Liver (tissue), 9 donors: Measurements from ENCODE around the gene CFAP61. TPM values are rescaled to one million over a fixed set of nuclear protein-coding genes. Genes with fewer than 3 reads are reported as not detected.

Experiments
- DNase-seq: peaks from one replicate; pipeline ENCODE4 v3.0.0-alpha.2; 2017; ENCODE audit warnings: low spot score
- H3K27ac ChIP-seq, 2 donors: one replicate each; pipeline ENCODE4 v1.7.0; 2013; ENCODE audit warnings: inconsistent platforms in 2 of 2, low read length in 2 of 2, control low read depth in 1 of 2, low read depth in 1 of 2, mild to moderate bottlenecking in 1 of 2
- H3K27me3 ChIP-seq, 4 donors: one replicate each; pipeline versions ENCODE4 v1.6.1 to v1.7.0; 2013; ENCODE audit warnings: low read length in 3 of 4, inconsistent platforms in 1 of 4, mild to moderate bottlenecking in 1 of 4, moderate library complexity in 1 of 4; ENCODE audit not compliant: control insufficient read depth in 4 of 4, insufficient read depth in 4 of 4
- H3K36me3 ChIP-seq, 4 donors: one replicate each; pipeline versions ENCODE4 v1.6.1 to v1.7.0; 2013; ENCODE audit warnings: low read length in 3 of 4, mild to moderate bottlenecking in 3 of 4, low read depth in 1 of 4, moderate library complexity in 1 of 4; ENCODE audit not compliant: control insufficient read depth in 4 of 4, insufficient read depth in 3 of 4
- H3K4me1 ChIP-seq, 4 donors: one replicate each; pipeline versions ENCODE4 v1.6.1 to v1.7.0; 2013; ENCODE audit warnings: low read length in 3 of 4, mild to moderate bottlenecking in 3 of 4, moderate library complexity in 1 of 4; ENCODE audit not compliant: control insufficient read depth in 4 of 4, insufficient read depth in 4 of 4
- H3K4me3 ChIP-seq, 3 donors: one replicate each; pipeline versions ENCODE4 v1.6.1 to v1.7.0; 2013; ENCODE audit warnings: low read length in 3 of 3, control low read depth in 1 of 3, low read depth in 1 of 3, mild to moderate bottlenecking in 1 of 3
- H3K9ac ChIP-seq, 2 donors: one replicate each; pipeline ENCODE4 v1.7.0; 2013; ENCODE audit warnings: low read length in 2 of 2, mild to moderate bottlenecking in 2 of 2, moderate library complexity in 2 of 2, control low read depth in 1 of 2, low read depth in 1 of 2
- H3K9me3 ChIP-seq, 4 donors: one replicate each; pipeline versions ENCODE4 v1.6.1 to v1.7.0; 2013; ENCODE audit warnings: low read length in 3 of 4; ENCODE audit not compliant: control insufficient read depth in 4 of 4
- ATF3 ChIP-seq: IDR thresholded peaks from 2 replicates; pipeline ENCODE4 v1.6.1; 2016; ENCODE audit warnings: antibody characterized with exemption
- CTCF ChIP-seq: fragments of 150-350 bp; IDR thresholded peaks from 2 replicates; pipeline ENCODE4 v1.5.1; 2017; ENCODE audit warnings: improper control_type of control experiment, low read depth, low read length; ENCODE audit not compliant: missing input control
- EGR1 ChIP-seq, 2 donors: IDR thresholded peaks; 2 replicates each; pipeline ENCODE4 v1.6.1; 2016 to 2018; ENCODE audit warnings: antibody characterized with exemption in 2 of 2, low read depth in 2 of 2
- FOXA1 ChIP-seq: IDR thresholded peaks from 2 replicates; pipeline ENCODE4 v1.6.1; 2016; ENCODE audit warnings: antibody characterized with exemption
- FOXA2 ChIP-seq: IDR thresholded peaks from 2 replicates; pipeline ENCODE4 v1.6.1; 2016; ENCODE audit warnings: antibody characterized with exemption
- GABPA ChIP-seq, 2 donors: IDR thresholded peaks in 1 of 2; conservative IDR thresholded peaks in 1 of 2; 2 replicates each; pipeline ENCODE4 v1.6.1; 2016; ENCODE audit warnings: antibody characterized with exemption in 2 of 2, mild to moderate bottlenecking in 1 of 2, moderate library complexity in 1 of 2
- HNF4A ChIP-seq, 2 donors: conservative IDR thresholded peaks; 2 replicates each; pipeline ENCODE4 v1.6.1; 2016; ENCODE audit warnings: antibody characterized with exemption in 2 of 2, mild to moderate bottlenecking in 2 of 2
- HNF4G ChIP-seq: IDR thresholded peaks from 2 replicates; pipeline ENCODE4 v1.6.1; 2016; ENCODE audit warnings: antibody characterized with exemption
- JUND ChIP-seq, 2 donors: IDR thresholded peaks; 2 replicates each; pipeline ENCODE4 v1.6.1; 2016; ENCODE audit warnings: antibody characterized with exemption in 2 of 2
- MAX ChIP-seq: IDR thresholded peaks from 2 replicates; pipeline ENCODE4 v1.6.1; 2016; ENCODE audit warnings: antibody characterized with exemption
- NR2F2 ChIP-seq: IDR thresholded peaks from 2 replicates; pipeline ENCODE4 v1.6.1; 2016; ENCODE audit warnings: antibody characterized with exemption
- RAD21 ChIP-seq, 2 donors: IDR thresholded peaks; 2 replicates each; pipeline ENCODE4 v1.6.1; 2016; ENCODE audit warnings: antibody characterized with exemption in 2 of 2, mild to moderate bottlenecking in 2 of 2
- RXRA ChIP-seq, 2 donors: IDR thresholded peaks; 2 replicates each; pipeline ENCODE4 v1.6.1; 2017 to 2018; ENCODE audit warnings: antibody characterized with exemption in 2 of 2, mild to moderate bottlenecking in 1 of 2
- SP1 ChIP-seq: IDR thresholded peaks from 2 replicates; pipeline ENCODE4 v1.6.1; 2018; ENCODE audit warnings: antibody characterized with exemption, mild to moderate bottlenecking
- TAF1 ChIP-seq: conservative IDR thresholded peaks from 2 replicates; pipeline ENCODE4 v1.6.1; 2016; ENCODE audit warnings: antibody characterized with exemption, mild to moderate bottlenecking
- YY1 ChIP-seq: IDR thresholded peaks from 2 replicates; pipeline ENCODE4 v1.6.1; 2016; ENCODE audit warnings: antibody characterized with exemption, mild to moderate bottlenecking
- WGBS: extraction: QIAGEN DNeasy Blood & Tissue Kit; methylation state at CpG from one replicate; pipeline ENCODE4 v1.1.7; 2013; 5-methylcytosine and 5-hydroxymethylcytosine counted together
- polyA plus RNA-seq, 2 donors: library from polyadenylated mRNA; stranded (reverse) in 1 of 2; unstranded in 1 of 2; fragments of 200-250 nt in 1 of 2; fragments of >200 nt in 1 of 2; fragmentation: Nextera tagmentation in 1 of 2; extraction: Ambion mirVana in 1 of 2; gene quantifications; one replicate each; pipeline versions ENCODE4 v1.2.1 to v1.2.3, GENCODE V29; 2013 to 2015
- total RNA-seq, 2 donors: library from RNA; depleted of rRNA; stranded (reverse); fragments of >200 nt; gene quantifications; one replicate each; pipeline ENCODE4 v1.2.3, GENCODE V29; 2014
- TF ChIP-seq, protein P1 (sequence below): IDR thresholded peaks from 2 replicates; pipeline ENCODE4 v1.6.1; 2016; ENCODE audit warnings: antibody characterized with exemption, mild to moderate bottlenecking
- TF ChIP-seq, protein P2 (sequence below): IDR thresholded peaks from 2 replicates; pipeline ENCODE4 v1.6.1; 2016; ENCODE audit warnings: antibody characterized with exemption
- donor health status: healthy.
- donor health status: healthy.
- donor health status: healthy.
- donor health status: healthy.
- donor health status: healthy.

The CFAP61 gene
- total and polyA plus RNA-seq, 4 donors = 0.05 TPM; not detected in 3

DNA sequence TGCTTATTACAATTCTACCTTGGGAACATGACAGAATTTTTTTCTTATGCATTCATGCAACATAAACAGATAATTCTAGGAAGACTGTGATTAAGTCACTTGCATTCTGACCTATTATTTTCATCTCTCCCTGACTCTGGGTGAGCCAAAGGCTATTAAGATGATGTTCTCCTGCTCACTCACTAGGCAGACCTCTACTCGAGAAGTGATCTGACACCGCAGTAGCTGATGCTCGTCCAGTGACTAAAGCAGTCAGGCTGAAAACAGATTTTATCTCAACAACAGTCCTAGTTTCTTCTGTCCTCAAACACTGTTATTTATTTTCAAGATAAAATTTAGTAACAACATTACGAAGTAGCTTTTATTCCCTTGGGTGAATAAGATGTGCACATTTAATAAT is 17.8 kb upstream of the CFAP61 start (continued):
- TF ChIP-seq RAD21 (IDR thresholded peaks at IDR 0.05) = no peak
- TF ChIP-seq EGR1 (IDR thresholded peaks at IDR 0.05; ENCODE audit: low read depth in 2 of 2) = no peak
- no peak for TF ChIP-seq FOXA2
- TF ChIP-seq RXRA (IDR thresholded peaks at IDR 0.05) = no peak
- TF ChIP-seq HNF4A (conservative IDR thresholded peaks at IDR 0.05) = no peak

DNA sequence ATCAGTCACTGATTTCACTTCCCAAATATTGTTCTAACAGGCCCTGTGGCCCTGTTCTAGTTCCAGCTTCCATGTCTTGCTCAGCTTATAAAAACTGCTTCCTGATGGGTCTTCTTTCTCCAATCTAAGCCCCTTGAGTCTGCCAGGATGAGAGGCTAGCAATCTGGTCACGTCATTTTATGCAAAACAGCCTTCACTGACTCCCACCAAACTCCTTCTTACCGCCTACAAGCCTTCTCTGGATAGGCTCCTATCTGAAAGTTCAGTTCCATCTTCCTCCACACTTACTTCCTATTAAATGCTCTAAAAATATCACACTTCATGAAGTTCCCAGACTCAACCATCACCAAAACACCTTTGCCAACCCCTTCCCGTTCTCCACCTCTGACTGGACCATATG is 15.6 kb upstream of the CFAP61 start:
- Histone ChIP-seq H3K4me1 (no peaks in the 10 kb centered on the region), H3K36me3 (peaks cover 13 to 97% (median 84%) of the 10 kb centered on the region in 4 donors), H3K9ac (no peak overlapping the region)

More for the DNA sequence above, 15.6 kb upstream of the CFAP61 start:
- no peaks in the 10 kb centered on the region for H3K9me3 ChIP-seq
- TF ChIP-seq CTCF (no peak), EGR1 (IDR thresholded peaks at IDR 0.05; ENCODE audit: low read depth in 2 of 2) (no peak), GABPA (IDR thresholded peaks at IDR 0.05 in 1 of 2, conservative IDR thresholded peaks at IDR 0.05 in 1 of 2) (no peak), NR2F2 (no peak), SP1 (no peak), HNF4G (no peak), TAF1 (no peak), FOXA1 (no peak), ATF3 (no peak), RXRA (IDR thresholded peaks at IDR 0.05) (no peak), YY1 (no peak), RAD21 (IDR thresholded peaks at IDR 0.05) (no peak), FOXA2 (no peak), MAX (no peak), HNF4A (conservative IDR thresholded peaks at IDR 0.05) (no peak), JUND (IDR thresholded peaks at IDR 0.05) (no peak)
- TF ChIP-seq, protein P1, sequence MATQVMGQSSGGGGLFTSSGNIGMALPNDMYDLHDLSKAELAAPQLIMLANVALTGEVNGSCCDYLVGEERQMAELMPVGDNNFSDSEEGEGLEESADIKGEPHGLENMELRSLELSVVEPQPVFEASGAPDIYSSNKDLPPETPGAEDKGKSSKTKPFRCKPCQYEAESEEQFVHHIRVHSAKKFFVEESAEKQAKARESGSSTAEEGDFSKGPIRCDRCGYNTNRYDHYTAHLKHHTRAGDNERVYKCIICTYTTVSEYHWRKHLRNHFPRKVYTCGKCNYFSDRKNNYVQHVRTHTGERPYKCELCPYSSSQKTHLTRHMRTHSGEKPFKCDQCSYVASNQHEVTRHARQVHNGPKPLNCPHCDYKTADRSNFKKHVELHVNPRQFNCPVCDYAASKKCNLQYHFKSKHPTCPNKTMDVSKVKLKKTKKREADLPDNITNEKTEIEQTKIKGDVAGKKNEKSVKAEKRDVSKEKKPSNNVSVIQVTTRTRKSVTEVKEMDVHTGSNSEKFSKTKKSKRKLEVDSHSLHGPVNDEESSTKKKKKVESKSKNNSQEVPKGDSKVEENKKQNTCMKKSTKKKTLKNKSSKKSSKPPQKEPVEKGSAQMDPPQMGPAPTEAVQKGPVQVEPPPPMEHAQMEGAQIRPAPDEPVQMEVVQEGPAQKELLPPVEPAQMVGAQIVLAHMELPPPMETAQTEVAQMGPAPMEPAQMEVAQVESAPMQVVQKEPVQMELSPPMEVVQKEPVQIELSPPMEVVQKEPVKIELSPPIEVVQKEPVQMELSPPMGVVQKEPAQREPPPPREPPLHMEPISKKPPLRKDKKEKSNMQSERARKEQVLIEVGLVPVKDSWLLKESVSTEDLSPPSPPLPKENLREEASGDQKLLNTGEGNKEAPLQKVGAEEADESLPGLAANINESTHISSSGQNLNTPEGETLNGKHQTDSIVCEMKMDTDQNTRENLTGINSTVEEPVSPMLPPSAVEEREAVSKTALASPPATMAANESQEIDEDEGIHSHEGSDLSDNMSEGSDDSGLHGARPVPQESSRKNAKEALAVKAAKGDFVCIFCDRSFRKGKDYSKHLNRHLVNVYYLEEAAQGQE = no peak
- TF ChIP-seq, protein P2, sequence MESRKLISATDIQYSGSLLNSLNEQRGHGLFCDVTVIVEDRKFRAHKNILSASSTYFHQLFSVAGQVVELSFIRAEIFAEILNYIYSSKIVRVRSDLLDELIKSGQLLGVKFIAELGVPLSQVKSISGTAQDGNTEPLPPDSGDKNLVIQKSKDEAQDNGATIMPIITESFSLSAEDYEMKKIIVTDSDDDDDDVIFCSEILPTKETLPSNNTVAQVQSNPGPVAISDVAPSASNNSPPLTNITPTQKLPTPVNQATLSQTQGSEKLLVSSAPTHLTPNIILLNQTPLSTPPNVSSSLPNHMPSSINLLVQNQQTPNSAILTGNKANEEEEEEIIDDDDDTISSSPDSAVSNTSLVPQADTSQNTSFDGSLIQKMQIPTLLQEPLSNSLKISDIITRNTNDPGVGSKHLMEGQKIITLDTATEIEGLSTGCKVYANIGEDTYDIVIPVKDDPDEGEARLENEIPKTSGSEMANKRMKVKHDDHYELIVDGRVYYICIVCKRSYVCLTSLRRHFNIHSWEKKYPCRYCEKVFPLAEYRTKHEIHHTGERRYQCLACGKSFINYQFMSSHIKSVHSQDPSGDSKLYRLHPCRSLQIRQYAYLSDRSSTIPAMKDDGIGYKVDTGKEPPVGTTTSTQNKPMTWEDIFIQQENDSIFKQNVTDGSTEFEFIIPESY = no peak
- H3K4me3 ChIP-seq = no peak overlapping the region
- DNase-seq = no peak
- 97% methylated on average over 3 of the region's 3 CpGs for whole genome bisulfite sequencing
- H3K27me3 ChIP-seq = no peaks in the 10 kb centered on the region
- H3K27ac ChIP-seq = no peak overlapping the region
